ENCODE results near the gene DNASE1L1.

DNASE1L1 gene

GRCh38 chrX:154420402-154420756 is 11.3 kb upstream of the DNASE1L1 start:
- Histone ChIP-seq H3K9me2 (replicated peaks; ENCODE audit: low read depth, low read length) (no peaks in the 10 kb centered on the region), H3K9me3 (ENCODE audit: insufficient read depth, low read depth, low read length) (no peaks in the 10 kb centered on the region), H4K20me1 (ENCODE audit: insufficient read depth, low read length, poor library complexity, severe bottlenecking) (no peaks in the 10 kb centered on the region), H3K36me3 (ENCODE audit: insufficient read depth, low read length) (no peaks in the 10 kb centered on the region), H3F3A (ENCODE audit: low read depth) (no peaks in the 10 kb centered on the region), H2AFZ (ENCODE audit: low read length) (no peak overlapping the region), H3K9ac (ENCODE audit: low read depth, low read length, poor library complexity, severe bottlenecking) (no peak overlapping the region), H3K4me2 (ENCODE audit: low read depth, low read length, poor library complexity, severe bottlenecking) (no peak overlapping the region), H3K4me3 (ENCODE audit: low read length, poor library complexity, severe bottlenecking) (no peak overlapping the region), H3K79me2 (ENCODE audit: insufficient read depth, low read length) (no peaks in the 10 kb centered on the region), H3K27me3 (ENCODE audit: insufficient read depth, low read length, poor library complexity, severe bottlenecking) (no peaks in the 10 kb centered on the region), H3K4me1 (ENCODE audit: insufficient read depth, low read length, poor library complexity, severe bottlenecking) (no peaks in the 10 kb centered on the region)
- TF ChIP-seq, protein P1, sequence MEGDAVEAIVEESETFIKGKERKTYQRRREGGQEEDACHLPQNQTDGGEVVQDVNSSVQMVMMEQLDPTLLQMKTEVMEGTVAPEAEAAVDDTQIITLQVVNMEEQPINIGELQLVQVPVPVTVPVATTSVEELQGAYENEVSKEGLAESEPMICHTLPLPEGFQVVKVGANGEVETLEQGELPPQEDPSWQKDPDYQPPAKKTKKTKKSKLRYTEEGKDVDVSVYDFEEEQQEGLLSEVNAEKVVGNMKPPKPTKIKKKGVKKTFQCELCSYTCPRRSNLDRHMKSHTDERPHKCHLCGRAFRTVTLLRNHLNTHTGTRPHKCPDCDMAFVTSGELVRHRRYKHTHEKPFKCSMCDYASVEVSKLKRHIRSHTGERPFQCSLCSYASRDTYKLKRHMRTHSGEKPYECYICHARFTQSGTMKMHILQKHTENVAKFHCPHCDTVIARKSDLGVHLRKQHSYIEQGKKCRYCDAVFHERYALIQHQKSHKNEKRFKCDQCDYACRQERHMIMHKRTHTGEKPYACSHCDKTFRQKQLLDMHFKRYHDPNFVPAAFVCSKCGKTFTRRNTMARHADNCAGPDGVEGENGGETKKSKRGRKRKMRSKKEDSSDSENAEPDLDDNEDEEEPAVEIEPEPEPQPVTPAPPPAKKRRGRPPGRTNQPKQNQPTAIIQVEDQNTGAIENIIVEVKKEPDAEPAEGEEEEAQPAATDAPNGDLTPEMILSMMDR (conservative IDR thresholded peaks at IDR 0.05; ENCODE audit: low read length) = no peak
- TF ChIP-seq EZH2phosphoT487 (IDR thresholded peaks at IDR 0.05; ENCODE audit: borderline replicate concordance) = no peak

GRCh38 chrX:154419688-154420401 is 10.8 kb upstream of the DNASE1L1 start:
- Histone ChIP-seq H3K79me2 (ENCODE audit: insufficient read depth, low read length) (no peaks in the 10 kb centered on the region), H3K36me3 (ENCODE audit: insufficient read depth, low read length) (no peaks in the 10 kb centered on the region), H3K9ac (ENCODE audit: low read depth, low read length, poor library complexity, severe bottlenecking) (no peak overlapping the region), H2AFZ (ENCODE audit: low read length) (no peak overlapping the region), H3K4me1 (ENCODE audit: insufficient read depth, low read length, poor library complexity, severe bottlenecking) (no peaks in the 10 kb centered on the region), H3K27me3 (ENCODE audit: insufficient read depth, low read length, poor library complexity, severe bottlenecking) (no peaks in the 10 kb centered on the region), H3K4me2 (ENCODE audit: low read depth, low read length, poor library complexity, severe bottlenecking) (no peak overlapping the region), H3K4me3 (ENCODE audit: low read length, poor library complexity, severe bottlenecking) (no peak overlapping the region), H3F3A (ENCODE audit: low read depth) (no peaks in the 10 kb centered on the region), H3K9me3 (ENCODE audit: insufficient read depth, low read depth, low read length) (no peaks in the 10 kb centered on the region), H4K20me1 (ENCODE audit: insufficient read depth, low read length, poor library complexity, severe bottlenecking) (no peaks in the 10 kb centered on the region), H3K9me2 (replicated peaks; ENCODE audit: low read depth, low read length) (no peaks in the 10 kb centered on the region)
- TF ChIP-seq, protein P1 (conservative IDR thresholded peaks at IDR 0.05; ENCODE audit: low read length) = no peak
- TF ChIP-seq EZH2phosphoT487 (IDR thresholded peaks at IDR 0.05; ENCODE audit: borderline replicate concordance) = no peak

GRCh38 chrX:154419189-154419588 is 10.1 kb upstream of the DNASE1L1 start:
- Histone ChIP-seq H3K4me2 (ENCODE audit: low read depth, low read length, poor library complexity, severe bottlenecking) (no peak overlapping the region), H3K9me2 (replicated peaks; ENCODE audit: low read depth, low read length) (no peaks in the 10 kb centered on the region), H2AFZ (ENCODE audit: low read length) (no peak overlapping the region), H3K27me3 (ENCODE audit: insufficient read depth, low read length, poor library complexity, severe bottlenecking) (no peaks in the 10 kb centered on the region), H3K9ac (ENCODE audit: low read depth, low read length, poor library complexity, severe bottlenecking) (no peak overlapping the region), H3K4me3 (ENCODE audit: low read length, poor library complexity, severe bottlenecking) (no peak overlapping the region), H3K79me2 (ENCODE audit: insufficient read depth, low read length) (no peaks in the 10 kb centered on the region), H3K36me3 (ENCODE audit: insufficient read depth, low read length) (no peaks in the 10 kb centered on the region), H3K4me1 (ENCODE audit: insufficient read depth, low read length, poor library complexity, severe bottlenecking) (no peaks in the 10 kb centered on the region), H3K9me3 (ENCODE audit: insufficient read depth, low read depth, low read length) (no peaks in the 10 kb centered on the region), H3F3A (ENCODE audit: low read depth) (no peaks in the 10 kb centered on the region), H4K20me1 (ENCODE audit: insufficient read depth, low read length, poor library complexity, severe bottlenecking) (no peaks in the 10 kb centered on the region)
- TF ChIP-seq, protein P1 (conservative IDR thresholded peaks at IDR 0.05; ENCODE audit: low read length) = no peak
- TF ChIP-seq EZH2phosphoT487 (IDR thresholded peaks at IDR 0.05; ENCODE audit: borderline replicate concordance) = no peak
